Activated naive CD4-positive, alpha-beta T cell (primary cell): ENCODE measurements around the gene YPEL4.

Source experiments
- DNase-seq, 4 experiments: peaks; one replicate each; lab custom pipeline; 2025; lab: John Stamatoyannopoulos, UW

YPEL4 gene

DNA sequence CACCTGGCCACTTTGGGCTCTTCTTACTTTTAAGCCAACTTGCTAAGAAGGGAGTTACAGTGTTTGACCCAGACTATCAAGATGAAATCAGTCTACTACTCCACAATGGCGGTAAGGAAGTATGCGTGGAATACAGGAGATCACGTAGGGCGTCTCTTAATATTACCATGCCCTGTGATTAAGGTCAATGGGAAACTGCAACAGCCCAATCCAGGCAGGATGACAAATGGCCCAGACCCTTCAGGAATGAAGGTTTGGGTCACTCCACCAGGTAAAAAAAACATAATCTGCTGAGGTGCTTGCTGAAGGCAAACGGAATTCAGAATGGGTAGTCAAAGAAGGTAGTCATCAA, 1.0 kb upstream of the YPEL4 start:
- DNase-seq: no peak

DNA sequence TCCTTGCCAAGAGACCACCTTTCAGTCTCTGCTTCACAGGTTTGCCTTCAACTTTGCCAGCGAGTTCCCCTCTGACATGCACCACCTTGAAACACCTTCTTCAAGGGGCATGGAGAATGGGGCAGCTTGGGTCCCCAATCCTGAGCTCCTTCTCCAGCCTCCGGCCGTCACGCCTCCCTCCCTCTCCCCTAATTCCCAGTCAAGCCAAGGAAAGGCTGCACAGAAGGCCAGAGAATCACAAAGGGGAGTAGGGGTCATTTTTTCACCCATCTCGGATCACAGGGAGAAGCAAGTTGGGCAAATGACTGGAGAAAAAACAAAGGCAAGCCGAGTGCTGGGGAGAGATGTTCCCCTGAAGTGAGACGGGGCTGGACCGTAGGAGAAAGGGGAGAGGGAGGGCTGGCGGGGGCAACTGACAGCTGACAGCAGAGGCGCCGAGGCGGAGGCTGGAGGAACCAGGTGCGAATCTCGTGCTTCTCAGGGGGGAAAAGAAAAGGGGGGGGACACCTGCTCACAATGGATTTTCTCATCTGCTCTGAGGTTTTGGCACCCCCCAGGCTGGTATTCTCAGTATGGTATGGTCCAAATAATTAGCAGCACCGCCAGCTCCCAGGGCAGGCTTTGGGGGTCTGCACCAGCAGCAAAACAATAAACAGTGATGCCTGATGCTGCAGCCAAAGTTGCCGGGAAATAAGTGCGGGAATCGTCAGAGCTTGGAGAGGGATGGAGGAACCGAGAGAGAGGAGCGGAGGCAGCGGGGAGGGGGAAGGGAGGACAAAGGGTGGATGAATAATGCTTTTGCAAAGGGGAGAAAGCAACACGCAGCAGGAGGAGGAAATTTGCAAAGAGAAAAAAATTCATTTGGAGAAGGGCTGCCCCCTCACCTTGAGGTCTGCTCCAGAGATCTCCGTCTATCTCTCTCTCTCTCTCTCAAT, 644 bp downstream of the YPEL4 start:
- DNase-seq: no peak

GRCh38 chr11:57647960-57648800, 1.5 kb downstream of the YPEL4 start:
- DNase-seq: no peak

- no peak for DNase-seq
Measured at GRCh38 chr11:57647372-57647771, 2.3 kb downstream of the YPEL4 start.

GRCh38 chr11:57646799-57647303, 2.9 kb downstream of the YPEL4 start:
- no peak for DNase-seq

DNA sequence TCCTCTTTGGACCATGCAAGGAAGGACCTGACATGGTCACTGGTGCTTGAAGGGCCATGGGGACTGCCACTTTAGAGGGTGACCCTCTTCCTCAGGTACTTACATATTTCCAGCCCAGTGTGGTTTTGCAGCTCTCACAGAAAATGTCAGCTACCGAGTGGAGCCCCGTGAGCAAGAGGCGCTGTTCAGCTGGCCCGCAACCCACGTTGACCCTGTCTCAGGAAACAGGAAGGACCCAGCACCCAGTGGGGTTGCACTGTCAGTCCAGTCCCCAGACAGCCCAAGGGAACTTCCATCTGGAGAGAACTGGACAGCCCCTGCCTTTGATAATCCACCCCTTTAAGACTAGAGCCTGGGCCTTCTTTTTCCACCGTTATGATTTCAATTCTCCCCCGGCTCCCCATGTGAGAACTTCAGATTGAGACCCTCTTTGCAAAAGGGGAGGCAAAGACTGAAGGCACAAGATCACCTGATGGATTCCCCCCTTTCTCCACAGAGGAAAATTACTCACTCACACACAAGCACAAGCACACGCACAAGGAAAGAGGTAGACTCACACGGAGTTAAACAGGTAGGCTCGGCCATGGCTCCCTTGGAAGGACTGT, 3.4 kb downstream of the YPEL4 start:
- DNase-seq: no peak

DNA sequence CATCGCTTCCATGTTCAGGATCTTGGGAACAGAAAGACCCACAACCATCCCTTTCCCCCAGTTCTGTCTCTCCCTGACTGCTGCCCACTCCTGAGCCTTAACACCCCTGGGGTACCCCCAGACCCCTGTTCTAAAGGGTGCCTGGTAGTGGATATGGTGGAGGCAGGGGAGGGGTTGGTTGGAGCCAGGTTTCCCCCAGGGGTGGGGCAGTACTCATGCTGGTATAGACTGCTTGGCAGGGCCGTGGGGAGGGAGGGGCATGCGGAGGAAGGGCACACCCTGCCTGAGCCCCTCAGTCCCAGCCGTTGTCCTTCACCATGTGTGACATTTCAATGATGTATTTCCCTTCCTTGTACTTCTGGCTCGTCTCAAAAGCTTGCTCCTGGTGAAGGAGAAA, 4.0 kb downstream of the YPEL4 start:
- DNase-seq: no peak

- peak; percentile 58 to 76 (median 70) for DNase-seq
Measured at GRCh38 chr11:57644748-57645688, 4.7 kb downstream of the YPEL4 start.

DNA sequence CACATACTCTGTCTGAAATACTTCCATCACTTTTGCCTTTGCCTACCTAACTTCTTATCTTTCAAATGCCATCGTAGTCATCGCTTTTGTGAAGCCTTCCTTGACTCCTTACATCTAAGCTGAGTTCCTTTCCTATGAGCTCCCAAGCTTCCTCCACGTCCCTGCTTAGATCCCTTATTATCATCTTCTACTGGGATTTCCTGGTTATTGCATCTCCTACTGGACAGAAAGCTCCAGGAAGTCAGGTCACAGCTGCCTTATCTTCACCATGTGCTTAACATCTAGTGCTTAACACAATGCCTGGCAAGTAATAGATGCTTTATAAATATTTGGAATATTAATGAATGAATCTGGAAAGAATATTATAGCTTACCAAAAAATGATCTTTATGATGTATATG, 5.9 kb downstream of the YPEL4 start:
- no peak for DNase-seq

- DNase-seq: no peak
Measured at GRCh38 chr11:57641011-57641807, 8.5 kb downstream of the YPEL4 start.

DNA sequence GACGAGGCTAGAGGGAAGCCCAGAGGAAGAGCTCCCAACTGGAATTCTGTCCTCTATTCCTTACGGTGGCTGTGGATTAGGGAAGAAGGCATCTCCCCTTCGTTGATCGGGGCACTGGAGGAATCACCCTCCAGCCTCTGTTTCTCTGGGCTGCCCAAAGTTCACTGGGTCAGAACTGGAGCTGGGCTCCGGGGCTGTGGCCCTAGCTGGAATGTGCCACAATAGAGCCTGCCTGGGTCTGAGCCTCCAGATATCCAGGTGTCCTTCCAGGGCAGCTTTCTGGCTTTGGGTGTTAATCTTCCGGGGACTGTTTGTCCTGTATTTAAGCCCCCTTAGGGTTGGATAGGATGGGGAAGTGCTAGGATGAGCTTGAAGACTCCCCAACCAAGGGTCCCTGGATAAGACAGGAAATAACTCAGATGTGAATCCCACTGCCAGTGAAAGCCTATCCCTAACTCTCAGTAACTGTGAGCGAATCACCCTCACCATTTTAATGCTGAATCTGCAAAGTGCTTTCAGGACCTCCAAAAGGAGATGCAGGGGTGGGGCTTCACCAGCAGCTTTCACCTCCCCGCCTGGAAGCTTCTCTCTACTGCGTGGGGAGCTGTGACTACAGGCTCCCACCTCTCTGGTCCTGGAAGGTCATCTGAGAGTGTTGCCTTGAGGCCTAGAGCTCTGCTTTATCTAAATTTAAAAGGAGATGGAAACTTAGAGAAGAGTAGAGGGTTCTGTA, 9.5 kb downstream of the YPEL4 start:
- DNase-seq: no peak

DNA sequence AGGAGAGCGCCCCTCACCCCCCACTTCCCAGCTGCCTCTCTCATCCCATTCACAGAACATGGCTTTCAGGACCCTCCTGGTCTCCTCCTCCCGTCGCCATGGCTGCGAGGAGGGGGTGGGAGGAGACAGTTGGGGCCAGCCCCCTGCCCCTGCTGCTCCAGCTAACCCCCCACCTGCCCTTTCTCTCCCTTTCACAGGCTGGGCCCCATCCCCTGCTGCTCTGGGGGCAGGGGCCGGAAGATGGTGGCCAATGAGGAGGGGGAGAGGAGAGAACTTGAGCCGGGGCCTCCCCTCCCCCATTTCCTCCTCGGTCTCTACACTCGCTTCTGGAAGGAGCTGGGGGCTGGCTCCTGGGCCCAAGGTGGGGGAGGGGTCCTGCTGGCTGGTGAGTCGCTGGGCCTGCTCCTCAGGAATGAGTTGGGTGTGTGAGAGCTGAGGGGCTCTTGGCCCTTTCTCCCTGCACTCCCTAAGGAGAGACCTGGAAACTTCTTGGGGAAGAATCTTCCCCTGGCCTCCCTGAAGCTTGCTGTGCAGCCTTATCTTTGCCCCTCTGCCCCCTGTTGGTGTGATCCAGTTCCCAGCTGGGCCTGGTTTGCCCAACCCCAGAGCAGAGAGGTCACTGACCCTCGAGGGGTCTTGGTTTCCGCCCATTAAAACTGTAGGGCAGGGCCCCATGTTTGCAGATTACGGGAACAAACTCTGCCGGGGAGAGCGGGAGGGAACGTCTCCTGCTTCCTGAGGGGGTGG, 10.2 kb downstream of the YPEL4 start:
- DNase-seq: no peak

DNA sequence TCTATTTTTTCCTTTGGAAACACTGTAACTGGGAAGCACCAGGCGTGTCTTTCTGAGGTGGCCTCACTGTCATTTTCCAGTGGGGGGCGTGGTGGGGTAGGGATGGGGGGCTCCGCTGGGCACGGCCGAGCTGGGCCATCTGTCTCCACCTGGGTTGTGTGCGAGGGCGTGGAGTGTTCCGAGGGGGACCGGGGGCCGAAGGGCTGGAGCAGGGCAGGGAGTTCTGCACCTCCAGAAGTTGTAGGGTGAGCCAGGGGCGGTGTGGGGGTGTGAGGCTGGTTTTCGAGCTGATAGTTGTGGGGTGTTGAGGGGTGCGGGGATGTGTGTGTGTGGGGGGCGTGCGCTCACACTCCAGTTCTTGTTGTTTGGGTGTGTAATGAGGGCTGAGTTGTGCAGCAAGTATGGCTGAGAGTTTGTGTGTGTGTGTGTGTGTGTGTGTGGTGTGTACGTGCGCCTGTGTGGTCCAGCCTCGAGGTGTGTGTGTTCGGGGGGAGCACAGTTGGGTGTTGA, 10.8 kb downstream of the YPEL4 start:
- DNase-seq: no peak

GRCh38 chr11:57638005-57638781, 11.5 kb downstream of the YPEL4 start:
- DNase-seq: no peak

GRCh38 chr11:57637626-57638004, 12.1 kb downstream of the YPEL4 start:
- DNase-seq: no peak

DNA sequence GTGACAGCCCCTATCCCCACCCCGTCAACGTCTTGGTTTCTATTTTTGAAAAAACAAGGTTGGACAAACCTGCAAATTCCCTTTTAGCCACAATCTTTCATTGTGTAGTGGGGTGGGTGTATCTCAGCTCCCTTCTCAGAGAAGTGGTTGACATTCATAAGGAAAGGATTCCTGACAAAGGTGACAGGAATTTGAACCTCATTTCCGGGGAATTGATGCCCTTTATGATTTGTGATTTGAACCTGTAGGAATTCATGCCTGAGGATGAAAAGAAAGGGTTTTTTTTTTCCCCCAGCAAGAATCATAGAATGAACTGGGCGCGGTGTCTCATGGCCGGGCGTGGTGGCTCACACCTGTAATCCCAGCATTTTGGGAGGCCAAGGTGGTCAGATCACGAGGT, 14.5 kb downstream of the YPEL4 start:
- no peak for DNase-seq

GRCh38 chr11:57634311-57634710, 15.4 kb downstream of the YPEL4 start:
- DNase-seq: no peak
